NCI-H2171 (cell line): Measurements from ENCODE around the gene FTCD.

ENCODE experiments used
- DNase-seq: peaks from one replicate; lab custom pipeline; 2025; lab: John Stamatoyannopoulos, UW

The FTCD gene

GRCh38 chr21:46124083-46124925 is 31.1 kb downstream of the FTCD start:
- DNase-seq, result no peak

- DNase-seq, result no peak
Measured at GRCh38 chr21:46122758-46123683, 32.4 kb downstream of the FTCD start.

GRCh38 chr21:46122237-46122671 is 33.1 kb downstream of the FTCD start:
- DNase-seq, result no peak

DNA sequence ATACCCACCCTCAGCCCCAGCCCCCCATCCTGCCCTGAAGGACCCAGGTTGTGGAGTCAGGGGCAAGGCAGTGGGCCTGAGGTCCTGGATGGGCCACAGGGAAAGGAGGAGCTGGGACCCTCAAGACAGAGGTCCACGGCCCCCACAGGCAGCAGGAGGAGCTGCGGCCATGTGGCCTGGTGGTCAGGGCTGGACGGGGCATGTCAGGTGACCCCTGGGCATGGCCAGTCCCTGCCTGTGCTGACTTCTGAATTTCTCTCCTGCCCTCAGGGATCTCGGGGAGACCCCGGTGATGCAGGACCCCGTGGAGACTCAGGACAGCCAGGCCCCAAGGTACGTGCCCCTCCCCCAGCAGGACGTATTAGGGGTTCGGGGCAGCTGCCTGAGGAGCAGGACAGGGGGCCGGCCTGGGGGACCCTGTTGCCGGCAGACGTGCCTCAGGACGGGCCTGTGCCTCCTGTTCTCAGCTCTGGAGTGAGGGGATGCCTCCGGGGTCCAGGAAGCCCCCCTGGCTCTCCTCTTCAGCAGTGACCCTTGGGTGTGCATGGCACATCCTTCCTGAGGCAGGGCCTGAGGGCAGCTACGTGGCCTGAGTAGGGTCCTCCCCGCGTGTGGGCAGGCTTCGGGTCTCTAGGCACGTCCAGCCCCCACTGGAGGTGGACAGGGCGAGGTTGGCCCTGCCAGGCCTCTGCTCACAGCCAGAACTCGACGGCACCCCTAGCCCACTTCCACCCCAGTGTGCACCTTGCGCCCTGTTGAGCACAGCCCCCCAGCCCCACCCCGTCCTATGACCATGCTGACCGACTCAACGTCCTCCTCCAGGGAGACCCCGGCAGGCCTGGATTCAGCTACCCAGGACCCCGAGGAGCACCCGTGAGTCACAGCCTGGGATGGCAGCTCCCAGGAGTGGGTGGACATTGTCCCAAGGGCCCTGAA is 33.8 kb downstream of the FTCD start:
- no peak for DNase-seq

- no peak for DNase-seq
Measured at GRCh38 chr21:46120301-46121285, 34.8 kb downstream of the FTCD start.

- DNase-seq, result no peak
Measured at GRCh38 chr21:46119637-46120271, 35.6 kb downstream of the FTCD start.

DNA sequence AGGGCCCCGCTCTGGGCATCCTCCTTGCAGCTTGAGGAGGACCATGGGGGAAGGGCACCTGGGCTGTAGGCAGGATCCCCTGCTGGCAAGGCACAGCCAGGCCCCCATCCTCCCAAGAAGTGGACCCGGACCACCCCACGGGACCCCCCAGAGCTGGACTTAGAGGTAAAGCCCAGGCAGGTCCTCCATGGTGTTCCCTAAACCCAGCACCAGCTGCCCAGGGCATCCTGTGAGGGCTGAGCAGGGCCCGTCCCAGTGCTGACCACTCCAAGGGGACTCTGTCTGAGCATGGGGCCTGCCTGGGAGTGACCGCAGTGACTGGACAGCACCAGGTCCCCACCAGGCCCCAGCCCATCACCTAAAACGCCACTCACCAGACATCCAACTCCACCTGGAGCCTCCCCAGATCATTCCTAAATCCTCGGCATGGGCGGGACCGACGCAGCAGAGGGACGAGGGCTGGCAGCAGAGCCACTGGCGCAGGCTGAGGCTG is 36.2 kb downstream of the FTCD start:
- DNase-seq, result no peak

GRCh38 chr21:46118316-46119143 is 36.8 kb downstream of the FTCD start:
- no peak for DNase-seq

DNA sequence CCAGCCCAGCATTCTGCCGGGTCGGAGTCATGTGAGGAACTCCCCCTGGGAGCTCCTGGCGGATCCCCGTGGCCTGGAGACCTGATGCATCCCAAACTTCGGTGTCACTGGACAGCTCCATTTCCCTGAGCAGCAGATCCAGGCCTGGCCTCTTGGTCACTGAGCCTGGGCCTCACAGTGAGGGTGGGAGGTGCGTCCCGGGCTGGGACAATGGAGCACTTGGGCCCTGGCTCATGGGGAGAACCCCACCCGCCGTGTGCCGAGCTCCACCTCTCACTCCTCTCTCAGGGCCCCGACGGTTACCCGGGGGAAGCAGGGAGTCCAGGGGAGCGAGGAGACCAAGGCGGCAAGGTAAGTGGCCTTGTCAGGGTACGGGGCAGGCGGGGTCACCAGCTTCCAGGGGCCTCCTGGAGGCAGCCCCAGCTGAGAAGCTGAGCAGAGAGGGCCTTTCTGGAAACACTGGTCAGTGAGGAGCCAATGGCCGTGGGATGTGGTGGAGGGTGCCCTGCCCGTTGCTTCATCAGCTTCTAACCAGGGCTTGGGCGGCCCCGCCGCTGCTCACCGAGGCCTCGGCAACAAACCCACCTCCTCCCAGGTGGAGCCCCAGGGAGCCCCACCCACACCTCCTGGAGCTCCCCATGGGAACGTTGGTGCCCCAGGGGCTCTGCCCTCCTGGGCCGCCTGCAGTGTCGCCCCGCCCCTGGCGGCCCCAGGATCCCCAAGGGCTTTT is 37.6 kb downstream of the FTCD start:
- DNase-seq, result no peak

GRCh38 chr21:46116776-46117585 is 38.4 kb downstream of the FTCD start:
- no peak for DNase-seq

GRCh38 chr21:46116189-46116775 is 39.1 kb downstream of the FTCD start:
- no peak for DNase-seq

- no peak for DNase-seq
Measured at GRCh38 chr21:46115441-46116188, 39.8 kb downstream of the FTCD start.

- DNase-seq, result no peak
Measured at GRCh38 chr21:46114963-46115362, 40.4 kb downstream of the FTCD start.

- DNase-seq, result no peak
Measured at GRCh38 chr21:46113497-46114176, 41.7 kb downstream of the FTCD start.

GRCh38 chr21:46112725-46113215 is 42.6 kb downstream of the FTCD start:
- DNase-seq, result no peak
